Measurements from ENCODE around the gene THEMIS.

- TF ChIP-seq, protein P1, sequence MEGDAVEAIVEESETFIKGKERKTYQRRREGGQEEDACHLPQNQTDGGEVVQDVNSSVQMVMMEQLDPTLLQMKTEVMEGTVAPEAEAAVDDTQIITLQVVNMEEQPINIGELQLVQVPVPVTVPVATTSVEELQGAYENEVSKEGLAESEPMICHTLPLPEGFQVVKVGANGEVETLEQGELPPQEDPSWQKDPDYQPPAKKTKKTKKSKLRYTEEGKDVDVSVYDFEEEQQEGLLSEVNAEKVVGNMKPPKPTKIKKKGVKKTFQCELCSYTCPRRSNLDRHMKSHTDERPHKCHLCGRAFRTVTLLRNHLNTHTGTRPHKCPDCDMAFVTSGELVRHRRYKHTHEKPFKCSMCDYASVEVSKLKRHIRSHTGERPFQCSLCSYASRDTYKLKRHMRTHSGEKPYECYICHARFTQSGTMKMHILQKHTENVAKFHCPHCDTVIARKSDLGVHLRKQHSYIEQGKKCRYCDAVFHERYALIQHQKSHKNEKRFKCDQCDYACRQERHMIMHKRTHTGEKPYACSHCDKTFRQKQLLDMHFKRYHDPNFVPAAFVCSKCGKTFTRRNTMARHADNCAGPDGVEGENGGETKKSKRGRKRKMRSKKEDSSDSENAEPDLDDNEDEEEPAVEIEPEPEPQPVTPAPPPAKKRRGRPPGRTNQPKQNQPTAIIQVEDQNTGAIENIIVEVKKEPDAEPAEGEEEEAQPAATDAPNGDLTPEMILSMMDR (IDR thresholded peaks at IDR 0.05 in 8 of 11, conservative IDR thresholded peaks at IDR 0.05 in 3 of 11) = no peak
- TF ChIP-seq POLR2AphosphoS5 (IDR thresholded peaks at IDR 0.05) = no peak
Observed at GRCh38 chr6:127725821-127726220, 175.0 kb downstream of the THEMIS start.

All from spleen (tissue), 7 donors.